NT2/D1 (cell line): ENCODE results near the gene WDR20.

ENCODE experiments used
- YY1 ChIP-seq: IDR thresholded peaks from 2 replicates; pipeline ENCODE4 v1.6.1; 2011; ENCODE audit not compliant: insufficient read length, insufficient read depth
- ZNF274 ChIP-seq: IDR thresholded peaks from 2 replicates; pipeline ENCODE4 v1.6.1; 2011; ENCODE audit warnings: mild to moderate bottlenecking, low read depth, low read length

GRCh38 chr14:102159841-102160240 is 20.1 kb downstream of the WDR20 start:
- no peak for TF ChIP-seq ZNF274
- TF ChIP-seq YY1 = no peak
